ENCODE measurements around the gene NHSL2.

DNA sequence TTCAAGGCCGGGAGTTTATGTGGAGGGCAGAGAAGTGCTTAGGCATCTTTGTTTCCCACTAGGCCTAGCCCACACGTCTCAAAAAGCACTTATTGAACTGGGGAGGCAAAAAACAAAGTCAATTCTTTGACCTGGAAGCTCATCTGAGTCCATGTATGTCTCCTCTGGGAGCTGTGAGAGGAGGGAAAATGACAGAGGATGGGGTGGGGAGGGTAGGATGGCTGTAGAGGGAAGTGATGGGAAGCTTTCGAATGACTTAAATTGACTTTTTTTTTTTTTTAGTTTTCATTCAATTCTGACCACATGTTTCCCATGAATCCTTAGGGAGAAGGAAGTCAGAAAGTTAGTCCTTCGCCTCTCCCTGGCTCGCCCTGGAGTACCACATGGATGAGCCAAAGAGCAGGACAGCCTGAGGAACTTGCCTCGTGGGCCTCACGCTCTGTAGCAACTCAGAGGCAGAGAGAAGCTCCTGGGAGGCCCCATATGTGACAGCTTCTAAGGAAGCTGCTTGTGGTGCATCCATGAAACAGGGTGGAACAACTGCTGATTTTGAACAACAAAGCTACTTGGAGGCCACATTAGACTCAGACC, 45.0 kb downstream of the NHSL2 start:
- TF ChIP-seq POLR2A (IDR thresholded peaks at IDR 0.05) (no peak), CTCF (IDR thresholded peaks at IDR 0.05) (no peak), POLR2AphosphoS5 (IDR thresholded peaks at IDR 0.05) (no peak)
